Activated CD8-positive, alpha-beta memory T cell treated with anti-CD3 and anti-CD28 coated beads for 1 hour (primary cell): ENCODE data around the gene LALBA.
A peak's percentile ranks its signal among the peaks of the same experiment; 100 is the strongest.
"Not testable (repeated sequence)": the region's sequence is repeated elsewhere in the genome, so short reads cannot be mapped to it uniquely, and the experiment has no call there.

Experiments
- DNase-seq, 2 donors: peaks; one replicate each; pipeline ENCODE4 v3.0.0-alpha.2; 2020; ENCODE audit warnings: low read depth in 1 of 2; ENCODE audit errors: extremely low read depth in 1 of 2

The LALBA gene

GRCh38 chr12:48569946-48570345 is at the start of gene LALBA:
Gene LALBA (minus strand): TSS chr12:48570046. CDS start chr12:48570020, 26 bp downstream.
- DNase-seq, result no peak

- DNase-seq, result peak; percentile 27 to 41
Measured at GRCh38 chr12:48618541-48618940, 48.7 kb upstream of the LALBA start.

DNA sequence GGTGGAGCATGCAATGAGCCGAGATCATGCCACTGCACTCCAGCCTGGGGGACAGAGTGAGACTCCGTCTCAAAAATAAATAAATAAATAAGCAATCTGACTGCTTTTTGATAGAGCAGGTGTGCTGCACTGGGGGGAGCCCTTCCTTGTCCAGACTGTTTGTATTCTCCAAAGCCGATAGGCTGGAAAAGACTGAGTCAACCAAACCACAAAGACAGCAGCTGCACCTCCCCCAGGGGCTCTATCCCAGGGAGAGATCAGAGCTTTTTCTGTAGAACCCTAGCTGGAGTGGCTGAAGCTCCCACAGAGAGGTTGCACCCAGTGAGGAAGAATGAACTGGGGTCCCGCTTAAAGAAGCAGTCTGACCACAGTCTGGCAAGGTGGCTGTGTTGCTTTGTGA is 45.8 kb upstream of the LALBA start:
- no peak for DNase-seq

- DNase-seq, result no peak
Measured at GRCh38 chr12:48613321-48613720, 43.5 kb upstream of the LALBA start.

DNA sequence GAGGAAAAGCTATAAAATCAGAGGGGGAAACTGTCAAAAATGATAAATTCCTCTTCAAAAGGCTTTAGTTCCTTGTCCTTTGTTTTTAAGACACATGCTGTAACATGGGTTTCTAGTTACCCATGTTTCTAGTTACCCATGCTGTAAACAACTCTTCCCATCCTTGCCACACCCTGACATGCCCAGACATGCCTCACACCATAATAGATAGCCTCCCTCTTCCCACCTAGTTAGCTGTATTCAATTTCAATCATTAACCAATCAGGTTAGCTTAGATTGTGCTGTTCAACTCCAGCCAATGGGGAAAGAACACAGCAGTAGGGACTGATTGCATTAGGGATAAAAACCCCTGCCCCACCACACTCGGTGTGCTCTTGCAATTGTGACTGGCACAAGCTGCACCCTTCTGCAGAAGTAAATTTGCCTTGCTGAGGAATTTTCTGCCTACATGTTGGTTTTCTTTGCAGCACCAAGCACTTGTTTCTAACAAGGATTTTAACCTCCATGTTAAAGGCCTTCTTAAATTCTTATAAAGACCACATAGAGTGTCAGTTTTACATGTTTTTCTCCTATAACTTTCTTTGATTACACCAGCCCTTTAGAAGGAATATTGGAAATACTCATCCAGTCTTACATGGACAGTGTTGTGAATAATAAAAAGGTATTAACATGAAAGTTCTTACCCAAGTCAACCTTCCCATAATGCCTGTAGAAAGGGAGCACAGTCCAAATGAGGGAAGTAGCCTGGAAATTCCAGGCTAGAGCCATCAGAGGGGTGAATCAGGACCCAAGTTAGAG is 32.5 kb upstream of the LALBA start:
- no peak for DNase-seq

DNA sequence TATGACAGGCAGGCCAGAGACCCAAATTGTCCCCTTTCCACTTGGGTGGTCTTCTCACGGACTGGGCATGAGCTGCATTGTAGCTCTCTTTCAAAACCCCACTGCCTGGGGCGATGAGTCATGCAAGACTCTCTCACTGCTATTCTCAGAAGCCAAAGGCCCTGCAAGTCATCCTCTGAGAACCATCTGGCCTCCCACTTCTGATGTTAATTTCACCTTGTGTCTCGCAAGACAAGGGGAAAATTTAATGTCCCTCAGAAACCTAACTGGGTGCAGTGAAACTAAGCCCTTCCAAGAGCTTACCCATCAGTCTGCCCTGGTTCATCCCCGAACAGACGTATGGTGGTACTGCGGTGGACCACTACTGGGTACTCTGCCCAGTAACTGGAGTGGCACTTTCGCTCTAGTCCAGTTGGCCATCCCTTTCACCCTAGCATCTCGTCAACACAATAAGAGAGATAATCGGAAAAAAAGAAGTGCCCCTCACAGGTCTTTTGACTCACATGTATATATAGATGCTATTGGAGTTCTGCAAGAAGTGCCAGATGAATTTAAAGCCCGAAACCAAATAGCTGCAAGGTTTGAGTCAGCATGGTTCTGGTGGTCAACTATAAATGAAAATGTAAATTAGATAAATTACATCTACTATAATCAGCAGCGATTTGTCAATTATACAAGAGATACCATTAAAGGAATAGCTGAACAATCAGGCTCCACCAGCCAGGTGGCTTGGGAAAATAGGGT is 31.3 kb upstream of the LALBA start:
- DNase-seq, result no peak

DNA sequence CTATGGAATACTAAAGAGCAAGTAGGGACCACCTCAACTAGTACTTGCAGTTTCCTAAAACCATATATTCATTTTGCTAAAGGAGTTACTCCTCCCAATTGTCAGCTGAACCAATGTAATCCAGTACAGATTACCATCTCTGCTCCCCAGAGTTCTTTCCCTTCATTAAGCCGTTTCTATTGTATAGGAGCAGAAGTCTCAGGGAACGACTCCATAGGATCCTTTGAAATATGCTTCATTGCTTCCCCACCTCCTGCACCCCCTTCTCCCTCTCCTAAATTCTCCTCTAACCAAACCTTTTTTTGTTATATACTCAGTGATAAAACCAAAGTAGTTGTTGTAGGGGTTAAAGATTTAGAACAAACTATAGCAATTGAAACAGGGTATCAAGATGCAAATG is 30.7 kb upstream of the LALBA start:
- no peak for DNase-seq

GRCh38 chr12:48592591-48593086 is 22.8 kb upstream of the LALBA start:
- DNase-seq, result no peak

- DNase-seq, result no peak
Measured at GRCh38 chr12:48586361-48586760, 16.5 kb upstream of the LALBA start.

DNA sequence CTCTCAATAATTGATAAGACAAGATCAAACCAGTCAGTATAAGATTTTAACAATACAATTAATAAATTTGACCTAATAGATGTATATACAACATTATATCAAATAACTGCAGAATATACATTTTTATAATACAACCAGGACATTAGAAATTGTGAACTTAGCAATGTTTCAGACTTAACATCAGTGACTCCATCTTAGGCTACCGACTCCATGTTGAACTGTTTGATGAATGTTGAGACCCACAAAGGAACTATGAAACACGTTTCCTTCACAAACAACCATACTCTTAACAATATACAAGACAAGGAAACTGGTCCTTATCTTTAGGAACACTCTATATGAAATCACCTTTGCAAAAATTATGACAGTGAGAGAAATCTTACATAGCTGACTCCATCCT is 13.9 kb upstream of the LALBA start:
- no peak for DNase-seq

- DNase-seq, result no peak
Measured at GRCh38 chr12:48580831-48581230, 11.0 kb upstream of the LALBA start.

DNA sequence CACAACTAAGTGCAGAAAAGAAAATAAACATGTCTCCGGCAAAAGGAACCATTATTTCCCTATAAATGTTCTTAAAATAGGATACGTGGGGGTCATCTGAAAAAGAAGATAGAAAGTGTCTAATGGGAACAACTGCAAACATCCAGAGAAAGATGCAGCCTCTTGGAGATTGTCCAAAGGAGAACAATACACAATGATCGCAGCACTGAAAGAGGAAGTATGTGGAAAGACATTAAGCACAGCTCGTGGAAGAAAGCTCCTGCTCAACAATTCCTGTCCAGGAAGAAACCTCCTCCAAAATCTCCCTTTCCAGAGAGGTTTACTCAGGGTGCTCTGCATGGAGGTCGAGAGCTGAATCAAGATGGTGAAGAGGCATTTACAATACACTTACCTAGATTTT is 2.5 kb upstream of the LALBA start:
- DNase-seq, result no peak

DNA sequence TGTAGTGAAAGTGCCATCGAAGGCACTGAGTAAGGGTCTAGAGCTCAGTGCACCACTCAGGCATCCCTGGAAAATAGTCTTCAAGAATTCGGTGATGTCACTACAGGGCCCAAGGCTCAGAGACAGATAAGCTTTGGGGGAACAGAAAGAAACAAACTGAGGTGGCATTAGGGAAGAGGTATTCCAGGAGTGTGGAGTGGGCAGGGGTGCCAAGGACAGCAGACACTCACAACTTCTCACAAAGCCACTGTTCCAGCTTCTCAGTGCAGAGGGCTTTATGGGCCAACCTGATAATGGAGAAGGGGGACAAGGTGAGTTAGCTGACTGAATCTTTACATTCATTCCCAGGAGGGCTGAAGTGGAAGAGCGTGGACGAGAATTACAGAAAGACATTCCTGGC is 2.1 kb downstream of the LALBA start:
- no peak for DNase-seq

DNA sequence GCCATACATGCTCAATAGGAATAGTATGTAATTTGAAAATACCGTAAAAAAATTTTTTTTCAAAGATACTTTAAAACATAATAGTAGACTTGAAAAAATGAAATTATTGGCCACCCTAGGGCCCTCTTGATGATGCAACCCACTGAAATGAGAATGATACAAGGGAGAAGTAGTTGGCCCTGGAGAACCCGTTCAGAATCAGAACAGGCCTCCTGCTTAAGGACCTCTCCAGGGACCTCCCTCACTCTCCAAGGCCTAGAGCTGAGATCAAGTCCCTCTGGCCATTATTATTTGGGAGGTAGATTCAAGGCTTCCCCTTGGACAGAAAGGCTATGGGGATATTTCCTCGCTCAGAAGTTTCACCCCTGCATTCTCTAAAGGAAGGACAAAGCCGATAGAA is 11.9 kb downstream of the LALBA start:
- no peak for DNase-seq

- no peak for DNase-seq
Measured at GRCh38 chr12:48556631-48557030, 13.2 kb downstream of the LALBA start.

- DNase-seq, result not testable (repeated sequence)
Measured at GRCh38 chr12:48553666-48554343, 16.0 kb downstream of the LALBA start.

DNA sequence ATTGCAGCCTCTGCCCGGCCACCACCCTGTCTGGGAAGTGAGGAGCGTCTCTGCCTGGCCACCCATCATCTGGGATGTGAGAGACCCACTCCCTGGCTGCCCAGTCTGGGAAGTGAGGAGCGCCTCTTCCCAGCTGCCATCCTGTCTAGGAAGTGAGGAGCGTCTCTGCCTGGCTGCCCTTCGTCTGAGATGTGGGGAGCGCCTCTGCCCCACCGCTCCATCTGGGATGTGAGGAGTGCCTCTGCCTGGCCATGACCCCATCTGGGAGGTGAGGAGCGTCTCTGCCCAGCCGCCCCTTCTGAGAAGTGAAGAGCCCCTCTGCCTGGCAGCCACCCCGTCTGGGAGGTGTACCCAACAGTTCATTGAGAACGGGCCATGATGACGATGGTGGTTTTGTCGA is 18.2 kb downstream of the LALBA start:
- DNase-seq, result not testable (repeated sequence)

- DNase-seq, result not testable (repeated sequence)
Measured at GRCh38 chr12:48547012-48547411, 22.8 kb downstream of the LALBA start.

- no peak for DNase-seq
Measured at GRCh38 chr12:48545833-48546469, 23.9 kb downstream of the LALBA start.

DNA sequence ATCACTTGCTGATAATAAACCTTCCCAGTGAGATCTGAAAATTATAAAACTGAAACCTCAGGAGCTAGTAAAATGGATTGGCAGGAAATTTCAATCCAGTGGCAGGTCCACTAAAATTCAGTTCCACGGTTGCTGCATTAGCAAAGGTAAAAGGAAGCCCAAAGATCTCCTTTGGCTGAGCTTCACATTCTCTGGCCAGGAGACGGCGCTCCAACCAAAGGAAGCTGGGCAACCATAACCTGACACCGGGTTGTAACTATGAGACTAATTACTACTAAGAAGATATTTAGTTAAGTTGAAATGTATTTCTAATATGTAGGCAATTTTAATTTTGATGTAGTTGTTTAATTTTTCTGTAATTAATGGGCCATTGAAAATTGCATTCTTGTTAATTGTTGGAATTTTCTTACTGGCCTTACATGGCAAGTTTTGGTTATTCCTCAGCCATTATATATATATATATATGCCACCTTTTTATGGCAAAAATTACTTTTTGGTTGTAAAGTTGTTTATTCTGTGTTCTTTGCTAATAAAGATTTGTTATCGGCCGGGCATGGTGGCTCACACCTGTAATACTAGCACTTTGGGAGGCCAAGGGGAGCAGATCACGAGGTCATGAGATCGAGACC is 27.4 kb downstream of the LALBA start:
- peak in 1 of 2 donors; percentile 14 for DNase-seq

DNA sequence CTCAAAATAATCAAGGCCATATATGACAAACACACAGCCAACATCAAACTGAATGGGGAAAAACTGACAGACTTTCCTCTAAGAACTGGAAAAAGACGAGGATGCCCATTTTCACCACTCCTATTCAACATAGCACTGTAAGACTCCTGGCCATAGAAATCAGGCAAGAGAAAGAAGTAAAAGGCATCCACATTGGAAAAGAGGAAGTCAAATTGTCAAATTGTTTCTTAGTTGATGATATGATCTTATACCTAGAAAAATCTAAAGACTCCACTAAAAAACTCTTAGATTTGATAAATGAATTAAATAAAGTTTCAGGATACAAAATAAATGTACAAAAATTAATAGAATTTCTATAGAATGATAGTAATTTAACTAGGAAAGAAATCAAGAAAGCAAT is 33.2 kb downstream of the LALBA start:
- DNase-seq, result no peak
